EL (cell line): ENCODE measurements around the gene ZBTB7C.

Source experiments
- DNase-seq: peaks from one replicate; pipeline ENCODE4 v3.0.0-alpha.2; 2016

The ZBTB7C gene

GRCh38 chr18:48045744-48046143 is 363.4 kb downstream of the ZBTB7C start:
- DNase-seq, result no peak

- DNase-seq, result no peak
Measured at GRCh38 chr18:48044944-48045343, 364.2 kb downstream of the ZBTB7C start.

- DNase-seq, result no peak
Measured at GRCh38 chr18:48043166-48043565, 366.0 kb downstream of the ZBTB7C start.

DNA sequence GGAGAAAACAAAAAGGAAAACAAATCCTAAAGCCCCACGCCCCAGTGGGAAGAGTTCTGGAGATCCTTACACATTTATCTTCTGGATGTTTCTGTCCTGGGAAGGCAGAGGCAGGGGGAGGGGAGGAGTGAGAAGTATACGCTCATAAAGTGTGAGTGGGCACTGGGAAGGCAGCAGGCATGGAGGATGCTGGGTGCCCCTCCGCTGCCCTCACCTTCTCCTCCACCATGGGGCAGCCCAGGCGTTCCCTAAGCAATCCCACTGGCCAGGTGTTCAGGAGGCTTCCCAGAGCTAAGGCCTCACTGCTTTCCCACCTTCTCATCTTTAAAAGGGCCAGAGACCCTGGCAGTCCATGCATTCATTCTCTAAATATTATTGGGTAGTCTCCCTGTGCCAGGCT is 366.8 kb downstream of the ZBTB7C start:
- no peak for DNase-seq

GRCh38 chr18:48040457-48041110 is 368.6 kb downstream of the ZBTB7C start:
- no peak for DNase-seq

GRCh38 chr18:48039769-48040215 is 369.4 kb downstream of the ZBTB7C start:
- no peak for DNase-seq

DNA sequence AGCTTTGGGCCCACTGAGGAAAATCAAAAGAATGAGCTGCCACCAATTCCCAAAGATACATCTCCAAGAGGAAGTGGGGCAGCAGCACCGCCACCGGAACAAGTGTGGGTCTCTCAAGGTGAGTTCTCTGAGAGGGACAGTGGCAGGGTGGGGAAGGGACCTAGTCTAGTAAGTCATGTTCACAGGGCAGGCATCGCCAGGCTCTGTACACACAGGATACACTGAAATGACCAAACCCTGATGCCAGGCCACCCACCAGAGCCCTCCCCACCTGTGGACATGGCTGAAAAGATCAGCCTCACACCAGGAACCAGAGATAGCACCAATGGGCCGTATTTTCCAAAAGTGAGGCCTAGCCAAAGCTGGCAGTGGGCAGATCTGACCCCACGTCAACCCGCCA is 370.5 kb downstream of the ZBTB7C start:
- DNase-seq, result no peak

GRCh38 chr18:48037481-48038271 is 371.5 kb downstream of the ZBTB7C start:
- no peak for DNase-seq

GRCh38 chr18:48036641-48037421 is 372.4 kb downstream of the ZBTB7C start:
- no peak for DNase-seq

DNA sequence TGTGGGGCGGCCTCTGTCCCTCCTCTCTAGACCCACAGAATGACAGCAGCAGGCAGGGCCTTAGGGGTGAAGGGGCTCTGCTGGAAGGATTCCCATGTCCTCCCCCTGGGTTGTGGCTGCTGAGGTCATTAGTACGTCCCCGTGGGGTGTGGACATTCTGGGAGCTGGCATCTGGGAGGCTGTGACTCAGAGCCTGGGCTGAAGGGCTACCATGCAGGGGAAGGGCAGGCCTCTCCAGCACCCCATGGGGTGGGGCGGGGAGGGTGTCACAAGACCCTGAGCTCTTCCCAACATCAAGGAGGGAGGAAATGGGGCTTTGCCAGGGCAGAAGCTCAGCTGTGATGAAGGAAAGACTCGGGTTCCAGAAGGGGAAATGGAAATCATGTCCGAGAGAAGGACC is 373.0 kb downstream of the ZBTB7C start:
- peak; percentile 24 for DNase-seq

DNA sequence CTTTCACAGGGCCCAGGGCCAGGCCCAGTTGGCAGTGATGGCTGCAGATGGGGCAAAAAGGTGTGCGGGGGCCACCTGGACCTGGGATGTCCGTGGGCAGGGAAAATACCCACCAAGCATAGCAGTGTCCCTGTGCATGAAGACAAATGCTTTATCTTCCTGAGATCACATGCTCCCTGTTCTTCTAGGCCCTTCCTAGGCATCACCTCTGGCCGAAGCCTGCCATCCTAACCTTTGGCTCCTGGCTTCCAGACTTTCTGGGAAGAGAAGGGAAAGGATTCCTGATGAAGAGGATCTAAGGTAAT is 373.7 kb downstream of the ZBTB7C start:
- no peak for DNase-seq

GRCh38 chr18:48034651-48035555 is 374.3 kb downstream of the ZBTB7C start:
- DNase-seq, result no peak

DNA sequence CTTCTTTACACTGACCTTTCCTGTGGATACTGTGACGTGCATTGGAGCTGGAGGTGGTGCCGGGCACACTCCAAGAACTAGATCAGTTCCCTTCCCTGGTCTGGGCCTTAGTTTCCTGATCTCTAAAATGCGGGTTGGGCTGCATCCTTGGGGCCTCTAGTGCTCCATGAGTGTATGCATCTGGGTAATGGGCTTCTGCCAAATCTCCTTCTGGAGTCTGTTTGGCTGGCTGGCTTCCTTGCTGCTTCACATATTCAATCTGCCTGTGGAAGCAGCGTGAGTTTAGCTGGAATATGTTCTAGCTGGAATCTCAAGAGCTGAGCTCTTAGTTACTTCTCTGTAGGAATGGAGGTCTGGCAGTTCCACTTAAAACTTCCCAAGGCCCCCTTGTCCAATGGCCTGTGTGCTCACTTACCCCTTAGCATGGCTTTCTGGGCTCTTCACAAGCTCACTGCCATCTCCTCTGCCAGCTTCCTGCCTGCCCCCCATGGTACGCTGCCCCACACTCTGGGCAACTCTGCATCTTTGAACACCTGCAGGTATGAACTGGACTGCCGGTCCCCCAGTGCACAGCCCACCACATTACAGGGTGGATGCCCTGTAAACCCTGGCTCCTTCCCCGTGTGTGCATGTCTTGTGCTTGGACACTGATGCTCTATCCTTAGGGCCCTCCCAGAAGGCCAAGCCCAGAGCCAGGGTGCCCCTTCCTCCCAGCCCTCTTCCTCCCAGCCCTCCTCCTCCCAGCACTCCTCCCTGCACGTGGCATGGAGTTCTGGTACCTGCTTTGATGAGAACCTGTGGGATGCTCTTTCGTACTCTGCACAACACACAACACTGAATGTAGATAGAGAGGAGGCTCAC is 375.2 kb downstream of the ZBTB7C start:
- DNase-seq, result no peak

DNA sequence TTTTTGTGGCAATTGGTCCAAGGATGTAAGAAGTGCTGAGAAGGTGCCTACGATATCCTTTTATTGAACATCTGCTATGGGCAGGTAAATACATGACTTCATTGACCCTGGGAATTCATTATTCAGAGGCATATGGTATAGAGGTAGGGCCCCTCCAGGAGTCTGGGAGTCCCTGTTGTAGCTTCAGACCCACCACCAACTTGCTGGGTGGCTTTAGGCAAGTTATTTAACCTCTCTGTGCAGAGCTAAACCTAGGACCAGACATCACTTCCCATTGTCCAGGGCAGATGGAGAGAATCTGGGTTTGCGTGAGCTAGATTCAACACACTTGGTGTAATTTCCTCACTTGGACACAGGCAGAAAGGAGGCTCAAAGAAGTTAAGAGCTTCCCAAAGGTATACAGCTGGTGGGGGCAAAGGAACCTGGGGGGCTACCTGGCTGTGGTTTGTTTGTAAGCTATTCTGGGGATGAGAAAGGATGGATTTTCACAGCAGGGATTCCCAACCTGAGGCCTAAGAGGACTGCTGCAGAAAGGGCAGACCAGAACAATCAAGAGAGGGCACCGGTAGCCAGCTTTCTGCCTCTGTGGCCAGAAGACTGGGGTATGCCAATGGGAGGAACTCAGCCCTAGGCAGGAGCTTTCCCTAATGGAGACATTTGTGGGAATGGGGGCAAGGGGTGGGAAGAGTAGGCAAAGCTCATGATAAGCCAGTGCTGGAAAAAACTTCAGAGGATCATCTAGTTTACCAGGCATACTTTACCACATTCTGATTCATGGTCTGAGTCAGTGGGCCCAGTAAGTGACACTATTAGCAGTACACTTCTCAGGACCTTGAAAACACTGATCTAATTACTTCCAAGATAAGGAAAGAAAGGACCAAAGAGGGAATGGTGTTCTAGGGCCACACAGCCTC is 376.1 kb downstream of the ZBTB7C start:
- peak; percentile 47 for DNase-seq

DNA sequence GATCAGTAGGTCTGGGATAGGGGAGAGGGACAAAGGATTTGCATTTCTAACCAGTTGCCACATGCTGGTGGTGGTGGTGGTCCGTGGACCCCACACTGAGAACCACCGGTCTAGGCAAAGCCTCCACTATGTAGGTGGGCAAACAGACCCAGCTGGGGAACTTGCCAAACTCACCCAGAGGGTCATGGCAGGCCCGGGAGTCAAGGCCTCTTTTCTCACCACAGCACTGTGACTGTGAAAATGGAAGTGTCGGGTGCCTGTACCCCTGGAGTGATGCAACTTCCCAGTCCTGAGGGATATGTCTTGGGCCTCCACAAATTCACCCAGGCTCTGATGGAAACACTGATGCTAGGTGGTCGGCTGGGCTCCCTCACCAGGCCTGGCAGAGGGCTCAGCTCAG is 377.5 kb downstream of the ZBTB7C start:
- no peak for DNase-seq

- DNase-seq, result peak; percentile 54
Measured at GRCh38 chr18:48030616-48031480, 378.3 kb downstream of the ZBTB7C start.

DNA sequence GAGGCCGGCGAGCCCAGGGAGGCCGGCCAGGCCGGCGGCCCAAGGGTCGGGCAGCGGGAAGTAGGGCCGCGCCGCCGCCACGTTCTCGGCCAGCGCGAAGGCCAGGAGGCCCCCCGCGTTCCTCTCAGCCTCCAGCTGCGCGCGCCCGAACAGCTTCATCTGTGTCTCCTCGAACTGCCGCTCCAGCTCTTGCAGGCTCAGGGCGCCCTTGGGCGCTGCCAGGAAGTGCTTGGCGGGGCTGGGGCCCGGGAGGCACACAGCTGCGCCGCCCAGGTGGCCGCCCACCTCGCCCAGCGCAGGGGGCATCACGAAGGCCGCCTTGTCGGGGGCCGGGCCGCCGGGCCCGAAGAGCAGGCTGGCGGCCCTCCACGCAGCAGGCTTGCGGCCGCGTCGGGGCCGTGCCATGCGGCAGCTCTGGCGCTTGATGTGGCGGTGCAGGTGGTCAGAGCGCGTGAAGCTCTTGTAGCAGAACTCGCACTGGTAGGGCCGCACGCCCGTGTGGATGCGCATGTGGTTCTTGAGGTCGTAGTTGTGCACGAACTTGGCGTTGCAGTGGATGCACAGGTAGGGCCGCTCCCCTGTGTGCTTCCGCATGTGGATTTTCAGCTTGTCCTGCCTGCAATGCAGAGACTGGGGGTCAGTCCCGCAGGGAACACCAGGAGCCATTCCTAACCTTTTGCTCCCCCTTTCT is 379.7 kb downstream of the ZBTB7C start:
- DNase-seq, result no peak

DNA sequence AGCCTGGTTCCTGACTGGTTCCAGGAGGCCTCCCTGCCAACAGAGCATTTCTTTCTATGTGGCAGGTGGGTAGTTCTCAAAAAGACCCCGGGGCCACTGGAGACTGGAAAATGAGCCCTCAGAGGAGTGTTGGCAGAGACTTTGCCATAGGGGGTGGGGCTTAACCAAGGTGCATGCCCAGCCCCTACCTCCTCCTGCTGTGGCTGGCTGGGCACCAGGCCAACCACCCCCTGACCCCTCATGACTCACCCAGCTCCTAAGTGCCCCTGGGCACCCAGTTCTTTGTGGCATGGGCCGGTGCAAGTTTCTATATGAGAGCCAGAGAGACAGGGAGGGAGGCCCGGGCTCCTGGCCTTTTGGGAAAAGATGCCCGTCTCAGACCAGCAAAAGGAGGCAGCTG is 380.5 kb downstream of the ZBTB7C start:
- no peak for DNase-seq

DNA sequence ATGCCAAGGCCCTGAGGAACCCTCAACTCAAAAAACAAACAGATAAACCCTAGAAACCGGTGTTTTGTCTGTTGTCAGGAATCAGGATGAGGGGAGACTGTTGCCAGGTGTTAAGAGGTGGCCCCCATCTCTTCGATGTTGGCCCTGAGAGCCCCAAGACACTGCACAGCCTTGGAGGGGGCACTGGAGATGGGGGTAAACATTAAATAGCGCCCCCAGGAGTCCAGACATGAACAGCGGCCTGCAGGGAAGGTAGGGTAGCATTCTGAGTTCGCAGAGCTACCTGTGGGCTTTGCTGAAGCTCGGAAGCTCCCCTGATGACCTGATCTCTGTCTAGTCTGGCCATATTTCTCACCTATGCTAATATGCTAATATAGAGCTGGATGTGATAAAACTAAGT is 381.1 kb downstream of the ZBTB7C start:
- DNase-seq, result no peak
